HepG2 (cell line): ENCODE results near the gene RANGRF. TPM values are rescaled to one million over a fixed set of nuclear protein-coding genes. Genes with fewer than 3 reads are reported as not detected.
A peak's percentile ranks its signal among the peaks of the same experiment; 100 is the strongest.

Source experiments
- AKAP8 ChIP-seq: sonication (generic); formaldehyde crosslinking; IDR thresholded peaks from 2 replicates; pipeline ENCODE4 v1.5.1; 2020; ENCODE audit warnings: mild to moderate bottlenecking, missing genetic modification reagents
- GABPB1 ChIP-seq: IDR thresholded peaks from 2 replicates; pipeline ENCODE4 v1.6.1; 2016; ENCODE audit warnings: mild to moderate bottlenecking, missing genetic modification reagents, moderate library complexity, missing compliant biosample characterization
- HNRNPLL ChIP-seq: fragments of 200-400 bp; formaldehyde crosslinking; IDR thresholded peaks from 2 replicates; pipeline ENCODE4 v1.6.1; 2017; ENCODE audit warnings: mild to moderate bottlenecking, low read depth, low read length; ENCODE audit not compliant: poor library complexity, severe bottlenecking
- IRX3 ChIP-seq: sonication (generic); formaldehyde crosslinking; IDR thresholded peaks from 2 replicates; pipeline ENCODE4 v1.8.1; 2023; ENCODE audit warnings: mild to moderate bottlenecking, low read depth, missing genetic modification reagents, borderline replicate concordance
- MIXL1 ChIP-seq: IDR thresholded peaks from 2 replicates; pipeline ENCODE4 v1.6.1; 2016
- MZF1 ChIP-seq: sonication (generic); formaldehyde crosslinking; IDR thresholded peaks from 2 replicates; pipeline ENCODE4 v1.8.1; 2023; ENCODE audit warnings: mild to moderate bottlenecking, missing genetic modification reagents, borderline replicate concordance
- NPAS2 ChIP-seq: sonication (generic); formaldehyde crosslinking; IDR thresholded peaks from 2 replicates; pipeline ENCODE4 v1.8.0; 2022; ENCODE audit warnings: mild to moderate bottlenecking, missing genetic modification reagents, borderline replicate concordance
- ZFY ChIP-seq: sonication (generic); formaldehyde crosslinking; IDR thresholded peaks from 2 replicates; pipeline ENCODE4 v1.4.0; 2020; ENCODE audit warnings: missing genetic modification reagents
- ZFYVE20 ChIP-seq: sonication (generic); formaldehyde crosslinking; IDR thresholded peaks from 2 replicates; pipeline ENCODE4 v1.8.0; 2023; ENCODE audit warnings: low read depth, mild to moderate bottlenecking, moderate library complexity, missing genetic modification reagents, borderline replicate concordance
- ZNF274 ChIP-seq: sonication (generic); formaldehyde crosslinking; IDR thresholded peaks from 2 replicates; pipeline ENCODE4 v1.5.1; 2020; ENCODE audit warnings: mild to moderate bottlenecking, missing genetic modification reagents
- ZNF430 ChIP-seq: sonication (generic); formaldehyde crosslinking; IDR thresholded peaks from 2 replicates; pipeline ENCODE4 v1.9.0; 2021; ENCODE audit warnings: mild to moderate bottlenecking, missing genetic modification reagents
- ZNF431 ChIP-seq: sonication (generic); formaldehyde crosslinking; IDR thresholded peaks from 2 replicates; pipeline ENCODE4 v1.9.0; 2022; ENCODE audit warnings: missing genetic modification reagents, low read depth, mild to moderate bottlenecking, borderline replicate concordance
- ZNF788 ChIP-seq: sonication (generic); formaldehyde crosslinking; IDR thresholded peaks from 2 replicates; pipeline ENCODE4 v1.5.0; 2020; ENCODE audit warnings: mild to moderate bottlenecking, missing genetic modification reagents, borderline replicate concordance
- polyA plus RNA-seq, 8 experiments: library from polyadenylated mRNA; depleted of rRNA in 3 of 8; stranded (reverse) in 7 of 8; unstranded in 1 of 8; fragments of >200 nt; fragmentation: Illumina TruSeq in 4 of 8; extraction: Trizol in 4 of 8; gene quantifications; 2 replicates each; pipeline versions ENCODE4 v1.2.1 to v1.2.3, GENCODE V29; 2011 to 2016; ENCODE audit warnings: low read depth in 4 of 8, missing spikeins in 1 of 8, mixed read lengths in 1 of 8; ENCODE audit not compliant: insufficient read depth in 1 of 8
- total RNA-seq, 5 experiments: library from RNA; depleted of rRNA; stranded (reverse); fragments of >200 nt; fragmentation: Illumina TruSeq; extraction: Trizol; gene quantifications; 2 replicates each; pipeline ENCODE4 v1.2.3, GENCODE V29; 2016; ENCODE audit warnings: low read depth in 1 of 5
- TF ChIP-seq, protein P1 (sequence below): sonication (generic); formaldehyde crosslinking; IDR thresholded peaks from 2 replicates; pipeline ENCODE4 v1.4.0; 2020; ENCODE audit warnings: missing genetic modification reagents
- TF ChIP-seq, protein P2 (sequence below): IDR thresholded peaks from 2 replicates; pipeline ENCODE4 v1.6.1; 2012; ENCODE audit warnings: low read length, improper control_type of control experiment
- TF ChIP-seq, protein P3 (sequence below): sonication (generic); formaldehyde crosslinking; IDR thresholded peaks from 2 replicates; pipeline ENCODE4 v1.8.1; 2023; ENCODE audit warnings: mild to moderate bottlenecking, missing genetic modification reagents
- TF ChIP-seq, protein P4 (sequence below): sonication (generic); formaldehyde crosslinking; IDR thresholded peaks from 2 replicates; pipeline ENCODE4 v1.5.1; 2020; ENCODE audit warnings: missing genetic modification reagents, mild to moderate bottlenecking, borderline replicate concordance
- TF ChIP-seq, protein P5 (sequence below): sonication (generic); formaldehyde crosslinking; IDR thresholded peaks from 2 replicates; pipeline ENCODE4 v1.4.0; 2020; ENCODE audit warnings: missing genetic modification reagents, borderline replicate concordance

RANGRF gene
- total and polyA plus RNA-seq, 2 of the 13 experiments (the other 11 are each of a cell fraction or from before 2014, with no cell fraction given), result 18.6 to 40.7 TPM

DNA sequence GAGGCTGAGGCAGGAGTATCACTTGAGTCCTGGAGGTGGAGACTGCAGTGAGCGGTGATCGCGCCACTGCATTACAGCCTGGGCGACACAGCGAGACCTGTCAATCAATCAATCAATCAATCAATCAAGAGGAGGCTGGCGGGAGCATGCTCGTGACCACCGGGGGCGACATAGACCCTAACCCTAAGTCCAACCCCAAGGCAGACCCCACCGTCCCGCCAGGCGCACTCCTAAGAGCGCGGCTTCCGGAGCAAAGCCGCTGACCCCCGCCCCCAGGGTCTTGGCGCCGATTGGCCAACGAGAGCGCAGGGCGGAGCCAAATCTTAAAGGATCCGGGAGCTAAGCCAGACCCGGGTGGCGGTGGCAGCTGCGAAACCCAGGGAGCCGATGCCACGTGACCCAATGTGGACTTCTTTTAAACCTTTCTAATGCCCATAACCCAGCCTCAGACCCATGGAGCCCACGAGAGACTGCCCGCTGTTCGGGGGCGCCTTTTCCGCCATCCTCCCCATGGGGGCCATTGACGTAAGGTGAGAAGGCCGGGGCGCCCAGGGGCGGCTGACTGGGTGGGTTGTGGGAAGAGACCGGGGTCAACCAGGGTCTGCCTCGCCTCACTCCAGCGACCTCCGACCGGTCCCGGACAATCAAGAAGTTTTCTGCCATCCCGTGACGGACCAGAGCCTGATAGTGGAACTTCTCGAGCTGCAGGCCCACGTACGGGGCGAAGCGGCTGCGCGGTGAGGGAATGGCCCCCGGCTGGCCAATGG, at the start of gene RANGRF (continued):
- TF ChIP-seq, protein P1, sequence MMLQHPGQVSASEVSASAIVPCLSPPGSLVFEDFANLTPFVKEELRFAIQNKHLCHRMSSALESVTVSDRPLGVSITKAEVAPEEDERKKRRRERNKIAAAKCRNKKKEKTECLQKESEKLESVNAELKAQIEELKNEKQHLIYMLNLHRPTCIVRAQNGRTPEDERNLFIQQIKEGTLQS (CRISPR knock-in tag), result no peak
- TF ChIP-seq MIXL1 (no peak), NPAS2 (CRISPR knock-in tag) (no peak), ZFY (CRISPR knock-in tag) (peak; percentile 87), ZNF274 (CRISPR knock-in tag) (peak; percentile 69; the same call in 1 of the 2 replicates), AKAP8 (0 out of 2 replicates have a peak, but pooled peaks have one; percentile 19), ZNF788 (CRISPR knock-in tag) (no peak), ZFYVE20 (CRISPR knock-in tag) (no peak), GABPB1 (peak; percentile 86), ZNF430 (CRISPR knock-in tag) (peak; percentile 88; the same call in 1 of the 2 replicates), ZNF431 (CRISPR knock-in tag) (peak; percentile 75), MZF1 (no peak), IRX3 (CRISPR knock-in tag) (peak; percentile 37; the same call in 1 of the 2 replicates), HNRNPLL (peak; percentile 84)
- TF ChIP-seq, protein P2, sequence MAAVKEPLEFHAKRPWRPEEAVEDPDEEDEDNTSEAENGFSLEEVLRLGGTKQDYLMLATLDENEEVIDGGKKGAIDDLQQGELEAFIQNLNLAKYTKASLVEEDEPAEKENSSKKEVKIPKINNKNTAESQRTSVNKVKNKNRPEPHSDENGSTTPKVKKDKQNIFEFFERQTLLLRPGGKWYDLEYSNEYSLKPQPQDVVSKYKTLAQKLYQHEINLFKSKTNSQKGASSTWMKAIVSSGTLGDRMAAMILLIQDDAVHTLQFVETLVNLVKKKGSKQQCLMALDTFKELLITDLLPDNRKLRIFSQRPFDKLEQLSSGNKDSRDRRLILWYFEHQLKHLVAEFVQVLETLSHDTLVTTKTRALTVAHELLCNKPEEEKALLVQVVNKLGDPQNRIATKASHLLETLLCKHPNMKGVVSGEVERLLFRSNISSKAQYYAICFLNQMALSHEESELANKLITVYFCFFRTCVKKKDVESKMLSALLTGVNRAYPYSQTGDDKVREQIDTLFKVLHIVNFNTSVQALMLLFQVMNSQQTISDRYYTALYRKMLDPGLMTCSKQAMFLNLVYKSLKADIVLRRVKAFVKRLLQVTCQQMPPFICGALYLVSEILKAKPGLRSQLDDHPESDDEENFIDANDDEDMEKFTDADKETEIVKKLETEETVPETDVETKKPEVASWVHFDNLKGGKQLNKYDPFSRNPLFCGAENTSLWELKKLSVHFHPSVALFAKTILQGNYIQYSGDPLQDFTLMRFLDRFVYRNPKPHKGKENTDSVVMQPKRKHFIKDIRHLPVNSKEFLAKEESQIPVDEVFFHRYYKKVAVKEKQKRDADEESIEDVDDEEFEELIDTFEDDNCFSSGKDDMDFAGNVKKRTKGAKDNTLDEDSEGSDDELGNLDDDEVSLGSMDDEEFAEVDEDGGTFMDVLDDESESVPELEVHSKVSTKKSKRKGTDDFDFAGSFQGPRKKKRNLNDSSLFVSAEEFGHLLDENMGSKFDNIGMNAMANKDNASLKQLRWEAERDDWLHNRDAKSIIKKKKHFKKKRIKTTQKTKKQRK, result no peak
- TF ChIP-seq, protein P3, sequence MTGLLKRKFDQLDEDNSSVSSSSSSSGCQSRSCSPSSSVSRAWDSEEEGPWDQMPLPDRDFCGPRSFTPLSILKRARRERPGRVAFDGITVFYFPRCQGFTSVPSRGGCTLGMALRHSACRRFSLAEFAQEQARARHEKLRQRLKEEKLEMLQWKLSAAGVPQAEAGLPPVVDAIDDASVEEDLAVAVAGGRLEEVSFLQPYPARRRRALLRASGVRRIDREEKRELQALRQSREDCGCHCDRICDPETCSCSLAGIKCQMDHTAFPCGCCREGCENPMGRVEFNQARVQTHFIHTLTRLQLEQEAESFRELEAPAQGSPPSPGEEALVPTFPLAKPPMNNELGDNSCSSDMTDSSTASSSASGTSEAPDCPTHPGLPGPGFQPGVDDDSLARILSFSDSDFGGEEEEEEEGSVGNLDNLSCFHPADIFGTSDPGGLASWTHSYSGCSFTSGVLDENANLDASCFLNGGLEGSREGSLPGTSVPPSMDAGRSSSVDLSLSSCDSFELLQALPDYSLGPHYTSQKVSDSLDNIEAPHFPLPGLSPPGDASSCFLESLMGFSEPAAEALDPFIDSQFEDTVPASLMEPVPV (CRISPR knock-in tag), result no peak; the same call in 1 of the 2 replicates
- TF ChIP-seq, protein P4, sequence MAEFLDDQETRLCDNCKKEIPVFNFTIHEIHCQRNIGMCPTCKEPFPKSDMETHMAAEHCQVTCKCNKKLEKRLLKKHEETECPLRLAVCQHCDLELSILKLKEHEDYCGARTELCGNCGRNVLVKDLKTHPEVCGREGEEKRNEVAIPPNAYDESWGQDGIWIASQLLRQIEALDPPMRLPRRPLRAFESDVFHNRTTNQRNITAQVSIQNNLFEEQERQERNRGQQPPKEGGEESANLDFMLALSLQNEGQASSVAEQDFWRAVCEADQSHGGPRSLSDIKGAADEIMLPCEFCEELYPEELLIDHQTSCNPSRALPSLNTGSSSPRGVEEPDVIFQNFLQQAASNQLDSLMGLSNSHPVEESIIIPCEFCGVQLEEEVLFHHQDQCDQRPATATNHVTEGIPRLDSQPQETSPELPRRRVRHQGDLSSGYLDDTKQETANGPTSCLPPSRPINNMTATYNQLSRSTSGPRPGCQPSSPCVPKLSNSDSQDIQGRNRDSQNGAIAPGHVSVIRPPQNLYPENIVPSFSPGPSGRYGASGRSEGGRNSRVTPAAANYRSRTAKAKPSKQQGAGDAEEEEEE, result no peak
- TF ChIP-seq, protein P5, sequence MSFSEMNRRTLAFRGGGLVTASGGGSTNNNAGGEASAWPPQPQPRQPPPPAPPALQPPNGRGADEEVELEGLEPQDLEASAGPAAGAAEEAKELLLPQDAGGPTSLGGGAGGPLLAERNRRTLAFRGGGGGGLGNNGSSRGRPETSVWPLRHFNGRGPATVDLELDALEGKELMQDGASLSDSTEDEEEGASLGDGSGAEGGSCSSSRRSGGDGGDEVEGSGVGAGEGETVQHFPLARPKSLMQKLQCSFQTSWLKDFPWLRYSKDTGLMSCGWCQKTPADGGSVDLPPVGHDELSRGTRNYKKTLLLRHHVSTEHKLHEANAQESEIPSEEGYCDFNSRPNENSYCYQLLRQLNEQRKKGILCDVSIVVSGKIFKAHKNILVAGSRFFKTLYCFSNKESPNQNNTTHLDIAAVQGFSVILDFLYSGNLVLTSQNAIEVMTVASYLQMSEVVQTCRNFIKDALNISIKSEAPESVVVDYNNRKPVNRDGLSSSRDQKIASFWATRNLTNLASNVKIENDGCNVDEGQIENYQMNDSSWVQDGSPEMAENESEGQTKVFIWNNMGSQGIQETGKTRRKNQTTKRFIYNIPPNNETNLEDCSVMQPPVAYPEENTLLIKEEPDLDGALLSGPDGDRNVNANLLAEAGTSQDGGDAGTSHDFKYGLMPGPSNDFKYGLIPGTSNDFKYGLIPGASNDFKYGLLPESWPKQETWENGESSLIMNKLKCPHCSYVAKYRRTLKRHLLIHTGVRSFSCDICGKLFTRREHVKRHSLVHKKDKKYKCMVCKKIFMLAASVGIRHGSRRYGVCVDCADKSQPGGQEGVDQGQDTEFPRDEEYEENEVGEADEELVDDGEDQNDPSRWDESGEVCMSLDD (CRISPR knock-in tag), result 0 out of 2 replicates have a peak, but pooled peaks have one; percentile 3
